Measurements from ENCODE around the gene WNT7B.

The WNT7B gene

DNA sequence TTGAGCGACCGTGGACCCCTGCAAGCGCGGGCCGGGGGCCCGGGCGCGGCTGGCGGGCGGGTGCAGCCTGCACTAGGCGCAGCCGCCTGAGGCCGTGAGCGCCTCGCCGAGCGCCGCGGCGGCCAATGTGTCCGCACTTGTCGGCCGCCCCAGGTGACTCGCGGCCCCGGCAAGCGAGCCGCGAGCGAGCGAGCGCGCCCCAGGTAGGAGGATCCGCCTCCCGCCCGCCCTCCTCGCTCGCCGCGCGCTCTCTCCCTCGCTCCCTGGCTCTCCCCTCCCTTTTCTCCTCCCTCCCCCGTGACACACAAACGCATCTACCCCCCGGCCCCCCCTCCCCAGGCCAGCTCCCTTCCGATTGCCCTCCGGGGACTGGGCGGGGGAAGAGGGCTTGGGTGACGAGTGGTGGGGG lies at the start of gene WNT7B:
Gene WNT7B, minus strand, starts transcription at position 160 of the 409 bp plus-strand sequence. CDS start 408 bp downstream, outside the sequence.
- DNase-seq: peak; percentile 45

DNA sequence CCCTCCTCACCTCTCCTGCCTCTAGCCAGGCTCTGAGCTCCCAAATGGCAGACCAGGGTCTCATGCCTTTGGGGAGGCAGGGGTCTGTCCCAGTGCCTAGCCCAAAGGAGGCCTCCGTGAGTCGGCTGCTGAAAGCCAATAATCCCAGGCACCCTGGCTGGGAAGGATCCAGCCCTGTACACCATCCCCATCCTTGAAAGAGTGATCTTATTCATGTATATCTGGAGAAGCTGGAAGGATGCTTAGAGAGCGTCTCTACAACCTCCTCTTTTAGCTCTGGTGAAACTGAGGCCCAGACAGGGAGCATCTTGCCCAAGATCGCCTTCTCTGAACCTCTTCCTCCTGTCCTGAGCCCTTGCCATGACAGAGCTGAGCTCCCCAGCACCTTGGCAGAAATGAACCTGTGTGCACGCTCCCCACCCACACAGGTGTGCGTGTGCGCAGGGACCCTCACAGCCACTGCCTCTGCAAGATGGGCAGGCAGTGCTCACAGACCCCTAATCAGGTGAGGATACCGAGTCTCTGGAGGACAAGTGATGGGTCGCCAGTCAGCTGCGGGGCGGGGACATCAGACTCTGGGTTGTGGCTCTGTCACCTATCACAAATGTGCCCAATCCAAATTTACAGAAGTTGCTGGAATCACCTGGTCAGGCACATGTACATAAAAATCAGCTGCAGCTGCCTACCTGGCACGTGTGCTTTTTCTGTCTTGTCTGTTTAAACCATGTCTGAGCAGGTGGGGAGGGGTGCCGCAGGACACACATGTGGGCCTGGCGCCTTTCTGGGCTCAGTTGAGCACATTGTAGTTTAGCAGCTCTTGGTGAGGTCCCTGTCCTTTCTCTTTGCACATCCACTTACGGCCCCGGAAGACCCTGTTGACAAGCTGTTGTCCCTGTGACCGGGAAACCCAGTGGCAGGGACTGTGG lies 49.3 kb upstream of the WNT7B start:
- DNase-seq: no peak

DNA sequence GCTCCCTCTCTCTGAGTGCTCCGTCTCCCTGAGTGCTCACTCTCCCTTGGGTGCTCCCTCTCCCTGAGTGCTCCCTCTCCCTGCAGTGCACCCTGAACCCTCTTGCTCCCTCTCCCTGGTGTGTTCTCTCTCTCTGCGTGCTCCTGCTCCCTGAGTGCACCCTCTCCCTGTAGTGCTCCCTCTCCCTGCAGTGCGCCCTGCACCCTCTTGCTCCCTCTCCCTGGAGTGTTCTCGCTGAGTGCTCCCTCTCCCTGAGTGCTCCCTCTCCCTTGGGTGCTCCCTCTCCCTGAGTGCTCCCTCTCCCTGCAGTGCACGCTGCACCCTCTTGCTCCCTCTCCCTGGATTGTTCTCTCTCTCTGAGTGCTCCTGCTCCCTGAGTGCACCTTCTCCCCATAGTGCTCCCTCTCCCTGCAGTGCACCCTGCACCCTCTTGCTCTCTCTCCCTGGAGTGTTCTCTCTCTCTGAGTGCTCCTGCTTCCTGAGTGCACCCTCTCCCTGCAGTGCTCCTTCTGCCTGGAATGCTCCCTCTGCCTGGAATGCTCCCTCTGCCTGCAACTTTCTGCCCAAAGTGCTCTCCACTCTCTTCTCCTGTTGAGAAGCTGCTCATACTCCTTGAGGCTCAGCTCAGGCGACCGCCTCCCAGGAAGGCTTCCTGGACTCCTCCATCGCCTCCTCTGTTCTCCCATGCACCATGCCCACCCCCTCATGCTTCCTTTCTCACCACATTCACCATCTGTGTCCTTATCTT lies 48.4 kb upstream of the WNT7B start:
- no peak for DNase-seq

DNA sequence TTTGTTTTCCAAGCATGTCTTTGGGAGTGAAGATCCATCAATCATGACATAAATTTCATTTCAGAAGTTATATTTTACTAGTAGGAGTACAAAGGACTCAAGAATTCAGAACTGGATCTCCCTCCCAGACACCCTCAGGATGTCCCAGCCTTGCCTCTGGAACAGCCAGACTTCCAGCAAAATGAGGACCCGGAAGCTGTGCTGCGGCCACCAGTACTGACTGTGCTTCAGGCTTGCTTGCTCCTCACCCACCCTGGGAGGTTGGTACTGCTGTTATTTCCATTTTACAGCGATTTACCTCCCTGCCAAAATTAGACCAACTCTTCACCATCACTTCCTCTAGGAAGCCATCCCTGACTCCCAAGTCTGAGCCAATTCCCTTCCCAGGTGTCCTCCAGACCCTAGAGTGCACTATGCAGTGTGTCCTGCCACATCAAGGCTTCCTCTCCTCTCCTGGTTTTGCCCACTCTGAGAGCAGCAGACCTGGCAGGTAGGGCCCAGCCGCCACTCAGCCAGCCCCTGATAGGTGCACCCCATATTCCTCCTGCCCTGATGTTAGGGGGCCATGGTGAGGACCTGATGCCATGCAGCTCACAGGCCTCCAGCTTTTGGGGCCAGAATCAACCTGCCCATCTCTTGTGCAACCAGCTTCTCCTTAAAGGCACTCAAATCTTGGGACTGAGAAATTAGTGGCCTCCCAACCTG lies 47.3 kb upstream of the WNT7B start:
- DNase-seq: no peak

DNA sequence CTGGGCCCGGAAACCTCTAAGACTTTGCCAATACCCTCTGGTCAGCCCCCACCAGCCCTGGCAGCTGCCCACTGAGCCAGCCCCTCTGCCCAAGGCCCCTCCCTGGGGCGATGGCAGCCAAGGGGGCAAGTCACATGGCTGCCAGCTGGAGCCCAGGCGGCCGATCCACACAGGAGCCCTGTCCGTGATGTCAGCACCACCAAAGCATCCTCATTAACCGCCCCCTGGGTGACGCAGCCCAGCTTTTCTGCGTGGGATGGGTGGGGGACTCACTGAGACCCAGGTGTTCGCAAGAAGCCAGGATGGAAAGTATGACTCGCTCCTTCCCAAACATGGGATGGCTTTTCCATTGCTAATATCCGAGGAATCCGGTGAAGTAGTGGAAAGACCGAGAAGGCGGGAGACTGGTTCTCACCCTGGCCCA lies 46.6 kb upstream of the WNT7B start:
- no peak for DNase-seq

DNA sequence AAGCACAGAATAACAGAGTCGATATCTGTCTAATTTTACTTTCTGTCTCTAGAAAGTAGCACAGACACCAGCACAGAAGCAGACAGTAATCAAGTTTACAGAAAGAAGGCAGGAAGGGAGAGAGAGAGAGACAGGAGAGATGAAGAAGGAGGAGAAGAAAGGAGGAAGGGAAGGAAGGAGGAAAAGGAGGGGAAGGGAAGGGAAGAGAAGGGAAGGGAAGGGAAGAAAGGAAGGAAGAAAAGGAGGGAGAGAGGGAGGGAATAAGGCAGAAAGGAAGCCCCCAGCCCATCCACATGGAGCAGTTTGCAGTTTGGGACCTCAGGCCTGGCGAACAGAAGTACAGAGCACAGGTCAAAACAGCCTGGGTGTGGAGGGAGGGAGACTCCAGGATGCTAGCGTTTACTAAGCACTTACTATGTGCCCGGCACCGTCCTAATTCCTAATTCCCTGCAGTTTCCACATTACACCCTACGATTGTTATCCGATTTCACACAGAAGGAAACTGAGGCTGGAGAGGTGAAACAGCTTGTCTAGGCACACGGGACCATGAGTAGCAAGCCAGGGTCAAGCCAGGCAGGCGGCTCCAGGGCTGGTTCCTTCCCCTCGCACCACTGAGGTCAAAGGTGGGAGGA lies 46.0 kb upstream of the WNT7B start:
- no peak for DNase-seq

DNA sequence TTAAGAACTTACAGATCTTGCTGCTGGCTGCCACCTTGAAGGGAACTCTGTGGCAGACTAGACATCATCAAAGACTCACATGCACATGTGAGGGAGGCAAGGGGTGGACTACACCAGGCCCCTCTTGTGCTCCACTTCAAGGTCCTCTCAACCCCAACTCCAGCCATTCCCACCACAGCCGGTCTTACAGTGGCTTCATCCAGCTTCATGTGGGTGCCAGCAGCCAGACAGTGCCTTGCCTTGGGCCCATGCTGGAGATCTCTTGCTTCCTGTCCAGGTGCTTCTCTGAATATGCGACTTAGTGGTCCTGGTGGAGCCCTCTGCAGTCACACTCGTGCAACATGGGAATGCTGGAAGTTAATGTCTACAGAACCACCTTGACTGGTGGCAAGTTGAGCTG lies 44.6 kb upstream of the WNT7B start:
- no peak for DNase-seq

DNA sequence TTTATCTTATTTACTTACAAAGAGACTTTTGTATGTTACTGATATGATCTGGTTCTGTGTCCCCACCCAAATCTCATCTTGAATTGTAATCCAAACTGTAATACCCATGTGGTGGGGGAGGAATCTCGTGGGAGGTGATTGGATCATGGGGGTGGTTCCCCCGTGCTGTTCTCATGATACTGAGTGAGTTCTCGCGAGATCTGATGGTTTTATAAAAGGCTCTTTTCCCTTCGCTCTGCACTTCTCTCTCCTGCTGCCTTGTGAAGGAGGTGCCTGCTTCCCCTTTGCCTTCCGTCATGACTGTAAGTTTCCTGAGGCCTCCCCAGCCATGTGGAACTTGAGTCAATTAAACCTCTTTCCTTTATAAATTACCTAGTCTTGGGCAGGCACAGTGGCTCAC lies 42.4 kb upstream of the WNT7B start:
- DNase-seq: no peak

DNA sequence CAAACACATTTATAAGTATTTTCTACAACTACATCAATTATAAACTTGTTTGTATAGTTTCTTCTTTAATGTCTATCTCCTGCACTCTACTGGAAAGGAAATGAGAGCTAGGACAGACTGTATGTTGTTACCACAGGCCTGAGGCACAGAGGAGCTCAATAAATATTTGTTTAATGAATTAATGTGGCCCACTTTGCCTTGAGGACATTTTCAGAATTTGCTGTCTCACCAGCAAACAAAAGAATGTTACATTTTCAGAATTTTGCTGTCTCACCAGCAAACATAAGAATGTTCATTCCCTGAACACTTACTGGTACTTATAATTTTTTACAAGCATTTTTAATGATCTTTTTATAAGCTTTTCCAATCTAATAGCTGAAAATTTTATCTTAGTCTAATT lies 41.9 kb upstream of the WNT7B start:
- DNase-seq: no peak

DNA sequence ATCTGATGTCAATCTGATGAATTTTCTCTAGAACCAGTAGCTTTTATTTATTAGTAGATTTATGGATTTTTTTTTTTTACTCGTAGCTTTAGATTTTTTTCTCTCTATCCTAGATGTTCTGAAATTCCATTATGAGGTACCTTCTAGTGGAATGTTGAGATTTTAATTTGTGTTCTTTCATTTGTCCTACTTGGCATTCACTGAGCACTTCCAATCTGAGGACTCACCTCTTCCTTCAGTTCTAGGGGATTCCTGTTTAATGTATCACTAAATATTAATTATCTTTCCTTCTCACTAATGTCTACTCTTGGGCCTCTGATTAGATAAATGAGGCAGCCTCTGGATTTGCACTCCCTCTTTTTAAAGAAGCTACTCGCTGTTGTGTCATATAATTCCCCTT lies 40.2 kb upstream of the WNT7B start:
- DNase-seq: no peak

DNA sequence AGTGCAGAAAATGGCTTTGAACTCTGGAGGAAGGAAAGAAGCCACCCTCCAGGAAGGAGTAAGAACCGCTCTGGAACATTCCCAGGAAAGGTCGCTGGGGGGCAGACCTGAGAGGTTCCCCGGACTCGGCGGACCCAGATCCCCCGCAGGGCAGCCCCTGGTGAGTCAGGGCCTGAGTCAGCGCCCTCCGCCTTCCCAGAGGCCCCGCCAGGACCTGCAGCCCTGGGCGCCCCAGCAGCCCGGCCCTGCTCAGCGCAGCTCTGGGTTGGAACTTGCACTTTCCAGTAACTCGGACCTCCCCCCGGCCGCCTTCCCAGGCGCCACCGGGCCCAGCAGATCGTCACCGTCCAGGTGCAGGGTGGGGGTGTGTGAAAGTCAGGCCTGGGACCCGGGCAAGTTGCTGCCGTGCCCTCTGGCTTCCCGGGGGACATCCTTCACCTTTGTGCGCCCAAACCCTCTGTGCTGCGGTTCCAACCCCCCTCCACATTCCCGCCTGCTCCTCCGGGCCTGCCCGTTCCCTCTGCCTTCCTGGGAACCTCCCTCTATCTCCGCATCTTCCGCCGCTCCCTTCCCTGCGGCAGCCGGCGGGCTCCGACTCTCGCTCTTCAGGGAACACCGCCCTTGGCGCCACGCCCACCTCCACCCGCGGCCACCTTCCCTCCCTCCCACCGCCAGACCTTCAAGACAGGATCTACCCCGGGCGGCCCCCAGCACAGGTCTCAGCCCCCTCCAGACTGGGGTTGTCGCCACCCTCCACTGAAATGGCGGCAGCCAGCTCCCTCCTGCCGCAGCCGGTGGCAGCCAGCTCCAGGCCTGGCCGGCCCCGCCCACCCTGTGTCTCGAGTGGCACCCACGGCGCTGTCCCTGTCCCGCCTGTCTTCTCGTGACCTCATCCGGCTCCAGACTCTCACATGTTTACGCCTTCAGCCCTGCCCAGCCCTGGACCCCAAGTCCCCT lies 36.8 kb upstream of the WNT7B start:
- peak; percentile 60 for DNase-seq

DNA sequence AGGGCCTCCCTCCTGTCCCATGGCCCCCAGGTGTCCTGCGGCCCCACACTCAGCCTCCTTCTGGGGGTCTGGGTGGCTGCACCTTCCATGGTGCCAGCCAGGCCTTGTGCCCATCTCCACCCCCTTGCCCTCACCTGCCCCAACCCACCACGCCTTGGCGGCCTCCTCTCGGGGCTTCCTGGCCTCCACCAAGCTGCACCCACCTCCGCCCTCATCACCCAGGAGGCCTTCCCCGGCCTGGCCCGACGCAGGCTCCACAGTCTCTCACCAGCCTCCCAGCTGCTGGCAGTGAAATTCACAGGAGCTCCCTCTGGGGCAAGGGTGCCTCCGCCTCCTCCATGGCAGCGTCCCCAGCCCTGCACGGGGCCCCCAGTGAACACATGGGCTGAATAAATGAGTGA lies 35.9 kb upstream of the WNT7B start:
- DNase-seq: no peak

DNA sequence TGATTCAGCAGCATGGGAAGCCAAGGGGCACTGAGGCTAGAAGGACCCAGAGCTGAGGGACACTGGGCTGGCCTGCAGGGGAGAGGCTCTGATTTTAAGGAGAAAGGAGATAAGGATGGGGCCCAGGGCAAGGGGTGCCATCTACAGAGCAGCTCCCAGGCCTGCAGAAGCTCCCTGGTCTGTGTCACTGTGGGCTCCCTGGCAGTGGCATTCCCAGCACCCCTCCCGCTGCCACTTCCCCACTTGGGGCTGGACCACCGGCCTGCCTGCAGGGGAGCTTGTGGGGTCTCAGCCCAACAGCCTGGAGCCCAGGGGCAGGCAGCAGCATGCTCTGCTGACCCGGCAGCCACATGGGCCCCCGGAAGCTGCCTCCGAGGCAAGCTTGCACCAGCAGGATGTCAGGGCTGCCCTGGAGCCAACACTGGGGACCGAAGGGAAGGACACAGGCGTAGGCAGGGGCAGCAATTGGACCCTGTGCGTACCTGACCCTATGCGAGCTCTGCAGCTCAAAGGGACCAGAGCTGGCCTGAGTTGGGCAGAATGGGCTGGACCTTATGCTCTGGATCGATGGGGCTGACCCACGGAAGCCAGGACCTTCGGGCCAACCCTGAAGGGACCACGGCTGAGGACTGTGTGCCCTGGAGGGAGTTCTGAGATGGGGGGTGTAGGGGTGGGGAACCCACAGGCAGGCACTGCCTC lies 35.4 kb upstream of the WNT7B start:
- DNase-seq: no peak

DNA sequence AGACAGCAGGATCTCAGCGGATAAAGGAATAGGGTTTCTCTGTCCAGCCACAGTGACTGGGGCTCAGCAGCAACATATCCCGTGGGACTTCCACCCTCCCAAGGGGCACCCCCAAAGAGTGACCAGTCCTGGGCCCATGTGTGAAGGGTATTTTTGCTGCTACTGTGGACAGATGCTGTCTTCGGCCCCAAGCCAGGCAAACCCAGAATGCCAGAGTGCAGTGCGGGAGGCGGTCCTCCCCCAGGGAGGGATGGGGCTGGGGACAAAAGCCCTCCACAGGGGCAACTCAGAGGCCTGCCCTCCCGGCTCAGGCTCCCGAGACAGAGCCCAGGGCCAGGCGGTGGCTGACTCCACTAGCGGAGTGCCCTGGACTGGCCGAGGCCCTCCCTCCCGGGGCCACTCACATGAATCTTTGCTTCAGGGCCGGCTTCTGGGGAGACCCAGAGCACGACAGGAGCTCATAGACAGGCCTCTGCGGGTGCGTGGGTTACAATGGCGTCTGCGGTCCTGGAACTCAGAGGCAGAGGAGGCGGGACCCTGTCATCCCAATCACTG lies 34.7 kb upstream of the WNT7B start:
- no peak for DNase-seq

DNA sequence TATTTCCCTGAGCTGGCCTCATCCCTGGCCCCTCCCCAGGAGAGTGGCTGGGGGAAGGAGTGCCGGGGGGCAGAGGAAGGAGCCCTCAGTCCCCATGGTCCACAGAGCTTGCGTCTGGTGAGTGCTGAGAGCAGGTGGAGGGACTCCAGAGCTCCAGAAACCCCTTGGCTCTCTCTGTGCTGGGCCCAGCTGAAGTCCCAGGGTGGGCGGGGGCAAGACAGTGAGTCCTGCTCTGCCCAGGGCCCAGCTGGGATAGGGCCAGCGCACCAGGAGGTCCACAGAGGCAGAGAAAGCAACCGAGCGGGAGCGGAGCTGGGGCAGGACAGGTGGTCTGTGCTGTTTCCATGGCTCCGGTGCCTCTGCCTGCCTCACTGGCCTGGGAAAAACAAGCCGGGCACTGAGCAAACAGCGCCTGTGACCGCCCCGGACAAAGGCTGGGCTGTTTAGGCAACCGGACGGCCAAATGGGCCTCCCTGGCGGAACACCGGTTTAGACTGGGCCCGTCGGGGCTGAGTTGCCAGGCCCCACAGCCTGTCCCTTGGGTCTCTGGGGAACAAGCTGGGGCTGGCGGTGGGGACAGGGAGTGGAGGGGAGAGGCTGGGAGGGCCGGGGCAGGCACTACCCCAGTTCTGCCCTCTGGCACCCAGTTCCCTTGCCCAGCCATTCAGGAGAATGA lies 34.1 kb upstream of the WNT7B start:
- DNase-seq: no peak

DNA sequence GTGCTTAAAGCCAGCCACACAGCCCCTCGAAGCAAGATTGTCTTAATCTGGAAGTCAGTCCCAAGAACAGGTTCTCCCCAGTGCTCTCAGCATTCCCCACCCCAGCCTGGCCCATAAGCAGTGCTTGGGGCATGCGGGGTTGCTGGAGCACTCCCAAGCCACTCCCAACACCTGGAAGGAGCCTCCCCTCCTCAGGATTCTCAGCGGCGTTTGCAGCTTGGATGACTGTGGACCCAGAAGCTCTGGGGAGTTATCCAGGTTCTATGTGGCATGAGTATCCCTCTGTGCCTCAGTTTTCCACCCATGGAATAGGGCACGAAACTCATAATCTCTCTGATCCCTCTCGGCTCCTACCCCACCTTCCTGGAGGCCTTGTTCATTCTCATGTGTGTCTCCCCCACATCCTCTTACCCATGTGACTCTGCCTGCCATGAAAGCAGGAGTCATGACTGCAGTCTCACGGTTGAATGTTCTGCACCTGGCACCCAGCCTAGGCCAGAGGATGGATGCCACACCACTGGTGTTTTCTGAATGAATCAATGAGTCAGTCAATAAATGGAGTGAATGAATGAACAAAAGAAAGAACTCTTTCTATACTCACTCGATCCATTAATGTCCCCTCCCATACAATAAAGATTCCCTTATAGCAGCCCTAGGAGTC lies 33.4 kb upstream of the WNT7B start:
- no peak for DNase-seq

DNA sequence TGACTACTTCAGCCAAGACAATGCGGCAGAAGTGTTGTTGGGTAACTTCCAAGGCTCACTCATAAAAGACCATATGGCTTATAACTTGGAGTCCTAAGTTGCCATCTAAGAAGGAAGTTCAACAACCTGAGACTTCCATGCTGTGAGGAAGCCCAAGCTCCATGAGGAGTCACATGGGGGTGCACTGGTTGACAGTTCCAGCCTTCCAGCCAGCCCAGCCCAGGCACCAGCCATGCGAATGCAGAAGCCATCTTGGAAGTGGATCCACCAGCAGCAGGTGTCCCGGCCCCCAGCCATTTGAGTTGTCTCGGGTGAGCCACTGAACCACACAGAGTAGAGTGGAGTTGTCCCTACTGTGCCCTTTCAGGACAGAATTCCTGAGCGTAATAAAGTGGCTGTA lies 32.8 kb upstream of the WNT7B start:
- no peak for DNase-seq

DNA sequence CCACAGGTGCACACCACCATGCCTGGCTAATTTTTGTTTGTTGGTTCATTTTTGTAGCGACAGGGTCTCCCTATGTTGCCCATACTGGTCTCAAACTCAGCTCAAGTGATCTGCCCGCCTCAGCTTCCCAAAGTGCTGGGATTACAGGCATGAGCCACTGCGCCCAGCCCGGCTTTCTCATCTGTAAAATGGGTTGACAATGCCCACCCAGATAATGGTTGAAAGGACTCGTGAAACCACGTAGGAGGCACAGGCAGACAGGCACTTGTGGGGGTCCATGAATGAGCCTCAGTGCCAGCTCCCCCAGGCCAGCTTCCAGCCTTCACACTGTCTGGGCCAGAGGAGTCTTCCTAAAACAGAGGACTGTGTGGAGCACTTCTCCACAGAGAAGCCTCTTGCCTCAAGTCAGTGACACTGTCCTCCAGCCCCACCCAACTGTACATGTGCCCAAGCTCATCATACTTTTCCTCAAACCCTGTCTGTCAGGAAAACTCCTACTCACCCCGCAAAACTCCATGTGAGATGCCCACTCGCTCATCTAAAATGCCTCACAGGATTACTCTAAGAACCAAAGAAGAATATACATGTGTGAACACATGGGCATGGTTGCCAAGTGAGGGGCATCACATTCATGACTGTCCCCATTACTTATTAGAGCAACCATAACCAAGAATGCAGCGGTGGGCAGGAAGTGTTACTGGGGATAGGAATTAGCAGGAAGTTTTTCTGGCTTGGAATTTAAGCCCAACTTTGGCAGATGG lies 32.1 kb upstream of the WNT7B start:
- DNase-seq: no peak

DNA sequence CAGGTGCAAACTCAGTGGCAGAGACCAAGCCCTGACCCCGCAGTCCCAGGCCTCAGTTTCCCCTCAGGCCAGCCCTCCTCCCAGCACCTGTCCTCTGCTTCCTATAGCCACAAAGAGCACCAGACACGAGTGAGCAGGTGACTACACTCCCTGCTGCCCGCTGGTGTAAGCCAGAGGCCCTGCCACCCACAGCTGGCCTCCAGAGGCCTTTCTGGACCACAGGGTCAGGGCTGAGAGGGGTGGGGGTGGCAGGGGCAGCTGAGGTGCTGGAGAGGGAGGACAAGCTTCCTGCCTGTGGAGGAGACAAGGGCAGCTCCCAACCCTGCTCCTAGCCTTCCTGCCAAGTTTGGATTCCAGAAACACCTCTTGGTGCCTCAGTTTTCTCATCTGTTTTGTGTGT lies 31.3 kb upstream of the WNT7B start:
- no peak for DNase-seq

Data from NCI-H748 treated with DMSO at 0.1 percent for 48 hours (cell line).